Natural killer cell (primary cell): Measurements from ENCODE around the gene MAP3K9. TPM values are rescaled to one million over a fixed set of nuclear protein-coding genes. Genes with fewer than 3 reads are reported as not detected.

Source experiments
- ATAC-seq, 3 donors: fragments of 150-1000 bp in 2 of 3; fragments of 200-7000 bp in 1 of 3; cut with Tn5 transposase; 1 replicate in 1 of 3; 2 replicates in 2 of 3; pipeline ENCODE4 v1.10.0; 2021; ENCODE audit warnings: mild to moderate bottlenecking in 2 of 3, moderate library complexity in 2 of 3
- DNase-seq, 2 donors: peaks; one replicate each; pipeline versions ENCODE4 v3.0.0 to v3.0.0-alpha.2; 2013 to 2021; ENCODE audit warnings: mixed read lengths in 1 of 2
- H3K27ac ChIP-seq: one replicate; pipeline ENCODE4 v1.5.1; 2013; ENCODE audit warnings: mild to moderate bottlenecking, low read length
- H3K27me3 ChIP-seq: one replicate; pipeline ENCODE4 v1.6.1; 2013; ENCODE audit warnings: low read length; ENCODE audit not compliant: control insufficient read depth, insufficient read depth
- H3K36me3 ChIP-seq: one replicate; pipeline ENCODE4 v1.6.1; 2013; ENCODE audit warnings: low read length; ENCODE audit not compliant: control insufficient read depth, insufficient read depth
- H3K4me1 ChIP-seq: one replicate; pipeline ENCODE4 v1.6.1; 2013; ENCODE audit warnings: low read length; ENCODE audit not compliant: control insufficient read depth, insufficient read depth
- H3K4me3 ChIP-seq: one replicate; pipeline ENCODE4 v1.5.1; 2013; ENCODE audit warnings: low read length
- H3K9me3 ChIP-seq: one replicate; pipeline ENCODE4 v1.6.1; 2013; ENCODE audit warnings: low read length; ENCODE audit not compliant: control insufficient read depth, insufficient read depth
- H3K27ac Mint-ChIP-seq, 2 donors: one replicate each; pipeline ENCODE4 v1.8.0; 2022; ENCODE audit warnings: mild to moderate bottlenecking in 2 of 2, mixed read lengths in 2 of 2, moderate library complexity in 1 of 2
- H3K27me3 Mint-ChIP-seq, 2 donors: one replicate each; pipeline ENCODE4 v1.8.0; 2022; ENCODE audit warnings: low read depth in 2 of 2, mixed read lengths in 2 of 2
- H3K36me3 Mint-ChIP-seq: one replicate; pipeline ENCODE4 v1.8.0; 2022; ENCODE audit warnings: mixed read lengths
- H3K4me1 Mint-ChIP-seq, 2 donors: one replicate each; pipeline ENCODE4 v1.8.0; 2022; ENCODE audit warnings: mixed read lengths in 2 of 2
- H3K4me3 Mint-ChIP-seq: one replicate; pipeline ENCODE4 v1.8.0; 2022; ENCODE audit warnings: mild to moderate bottlenecking, moderate library complexity, mixed read lengths
- H3K9me3 Mint-ChIP-seq, 2 donors: one replicate each; pipeline ENCODE4 v1.8.0; 2022; ENCODE audit warnings: mixed read lengths in 2 of 2
- CTCF ChIP-seq: fragments of 200-600 bp; IDR thresholded peaks from one replicate; pipeline ENCODE4 v1.8.0; 2022; ENCODE audit warnings: antibody characterized with exemption
- WGBS: methylation state at CpG from one replicate; pipeline ENCODE4 v1.1.7; 2013; ENCODE audit warnings: missing lambda C conversion rate; ENCODE audit not compliant: insufficient coverage; 5-methylcytosine and 5-hydroxymethylcytosine counted together
- intact Hi-C: fragments of 100-400 bp; cut with micrococcal nuclease; formaldehyde crosslinking; loops from one replicate; pipeline ENCODE4 v1.14.2; 2022
- total RNA-seq, 4 donors: library from RNA; stranded (reverse); fragments of 120-200 nt in 1 of 4; gene quantifications; one replicate each; pipeline versions ENCODE4 v1.2.3 to v1.2.4, GENCODE V29; 2013 to 2022

MAP3K9 gene
- total RNA-seq, 3 donors from 2014 or later (not counting 1 experiment from before 2014, with no cell fraction given): 3.6 to 7.9 (median 3.8) TPM

GRCh38 chr14:70822530-70823185 is 13.3 kb upstream of the MAP3K9 start:
- Histone ChIP-seq H3K4me3 (peak overlapping the region; percentile 52), H3K27me3 (peaks cover 19% of the 10 kb centered on the region), H3K36me3 (no peaks in the 10 kb centered on the region), H3K27ac (no peak overlapping the region), H3K9me3 (no peaks in the 10 kb centered on the region), H3K4me1 (peaks cover 21% of the 10 kb centered on the region)
- Mint-ChIP-seq H3K4me3 (peak overlapping the region; percentile 91), H3K4me1 (peaks cover 12 to 19% of the 10 kb centered on the region in 2 donors), H3K36me3 (no peaks in the 10 kb centered on the region), H3K27me3 (peaks cover 17 to 29% of the 10 kb centered on the region in 2 donors), H3K27ac (peak overlapping the region in 1 of 2 donors; percentile 79), H3K9me3 (no peaks in the 10 kb centered on the region)
- 7% methylated on average over 26 of the region's 26 CpGs for WGBS
- intact Hi-C loops: loop anchor here (5.0 kb wide), 1 partner anchor 65 kb away; no protein-coding TSS in a partner anchor
- ATAC-seq (no peak), DNase-seq (peak in 1 of 2 donors; percentile 38)
- no peak for TF ChIP-seq CTCF

GRCh38 chr14:70821584-70822529 is 12.5 kb upstream of the MAP3K9 start:
- no peaks in the 10 kb centered on the region for H3K9me3 ChIP-seq
- WGBS: 1% methylated on average over 77 of the region's 77 CpGs
- peaks cover 14 to 20% of the 10 kb centered on the region in 2 donors for H3K4me1 Mint-ChIP-seq
- peak overlapping the region; percentile 52 for H3K4me3 ChIP-seq
- peaks cover 25% of the 10 kb centered on the region for H3K4me1 ChIP-seq
- intact Hi-C loops: loop anchor here (5.0 kb wide), 1 partner anchor 65 kb away; no protein-coding TSS in a partner anchor
- no peak for TF ChIP-seq CTCF
- H3K4me3 Mint-ChIP-seq: peak overlapping the region; percentile 91
- H3K27me3 Mint-ChIP-seq: peaks cover 17 to 29% of the 10 kb centered on the region in 2 donors
- no peak overlapping the region for H3K27ac ChIP-seq
- no peaks in the 10 kb centered on the region for H3K36me3 Mint-ChIP-seq
- peaks cover 19% of the 10 kb centered on the region for H3K27me3 ChIP-seq
- ATAC-seq: peak; percentile 42 to 47 (median 46)
- H3K9me3 Mint-ChIP-seq: no peaks in the 10 kb centered on the region
- H3K36me3 ChIP-seq: no peaks in the 10 kb centered on the region
- H3K27ac Mint-ChIP-seq: peak overlapping the region in 1 of 2 donors; percentile 79
- peak; percentile 47 to 71 for DNase-seq

- ATAC-seq: no peak
- DNase-seq: no peak
- intact Hi-C loops: loop anchor here (2.0 to 5.0 kb wide), 2 partner anchors 140 to 999 kb away; no protein-coding TSS in a partner anchor
- TF ChIP-seq CTCF: no peak
- Mint-ChIP-seq H3K27ac (no peak overlapping the region), H3K4me3 (no peak overlapping the region), H3K36me3 (no peaks in the 10 kb centered on the region), H3K4me1 (peaks cover 6 to 8% of the 10 kb centered on the region in 2 donors), H3K27me3 (peaks cover 6 to 29% of the 10 kb centered on the region in 2 donors), H3K9me3 (no peaks in the 10 kb centered on the region)
- no peaks in the 10 kb centered on the region for H3K36me3 ChIP-seq
- peaks cover 10% of the 10 kb centered on the region for H3K4me1 ChIP-seq
- WGBS: 90% methylated on average over 7 of the region's 8 CpGs
- H3K27ac ChIP-seq: no peak overlapping the region
- no peaks in the 10 kb centered on the region for H3K9me3 ChIP-seq
- no peak overlapping the region for H3K4me3 ChIP-seq
- H3K27me3 ChIP-seq: peaks cover 14% of the 10 kb centered on the region
These were observed 7.2 kb upstream of the MAP3K9 start for GRCh38 chr14:70816525-70816924.
